ENCODE measurements around the gene KRT28.

- TF ChIP-seq EZH2phosphoT487 (IDR thresholded peaks at IDR 0.05; ENCODE audit: low read depth) (no peak), CTCF (IDR thresholded peaks at IDR 0.05; ENCODE audit: low read depth, low read length) (no peak)
Measured at GRCh38 chr17:40755231-40755630, 44.5 kb downstream of the KRT28 start, which contains the start of gene KRT25.
